CD4-positive, alpha-beta T cell (primary cell): ENCODE data around the gene VPS13D. TPM values are rescaled to one million over a fixed set of nuclear protein-coding genes. Genes with fewer than 3 reads are reported as not detected.

Source experiments
- ATAC-seq: fragments of 200-7000 bp; cut with Tn5 transposase; one replicate; pipeline ENCODE4 v1.10.0; 2022; ENCODE audit warnings: mild to moderate bottlenecking; ENCODE audit not compliant: poor library complexity
- CTCF ChIA-PET: fragments of 350-600 bp; sonication (Branson Sonifier 250); formaldehyde crosslinking; loops from one replicate; lab custom pipeline; 2021; ENCODE audit warnings: antibody characterized with exemption, inconsistent platforms; lab: Charles Lee
- POLR2A ChIA-PET: fragments of 350-600 bp; sonication (Branson Sonifier 250); formaldehyde crosslinking; loops from one replicate; lab custom pipeline; 2021; ENCODE audit warnings: antibody characterized with exemption, inconsistent platforms; lab: Charles Lee
- DNase-seq, 14 experiments: peaks; one replicate each; pipeline ENCODE4 v3.0.0-alpha.2; 2013 to 2020; ENCODE audit warnings: mixed read lengths in 2 of 14
- H3K27ac ChIP-seq, 2 donors: one replicate each; pipeline versions ENCODE4 v1.5.1 to v1.7.0; 2013; ENCODE audit warnings: low read length in 2 of 2, low read depth in 1 of 2, mild to moderate bottlenecking in 1 of 2
- H3K27me3 ChIP-seq, 2 experiments: 1 replicate in 1 of 2; 2 replicates in 1 of 2; pipeline versions ENCODE4 v1.6.1 to v1.7.0; 2013; ENCODE audit warnings: low read length in 2 of 2, control low read depth in 1 of 2, mild to moderate bottlenecking in 1 of 2, moderate library complexity in 1 of 2; ENCODE audit not compliant: insufficient read depth in 2 of 2, control insufficient read depth in 1 of 2
- H3K36me3 ChIP-seq: one replicate; pipeline ENCODE4 v1.6.1; 2013; ENCODE audit warnings: low read length, control low read depth; ENCODE audit not compliant: insufficient read depth
- H3K4me1 ChIP-seq: one replicate; pipeline ENCODE4 v1.6.1; 2013; ENCODE audit warnings: low read length, control low read depth; ENCODE audit not compliant: insufficient read depth
- H3K4me3 ChIP-seq: one replicate; pipeline ENCODE4 v1.5.1; 2013; ENCODE audit warnings: mild to moderate bottlenecking, low read length, moderate library complexity
- H3K9me3 ChIP-seq, 2 experiments: 1 replicate in 1 of 2; 2 replicates in 1 of 2; pipeline versions ENCODE4 v1.6.1 to v1.7.0; 2013; ENCODE audit warnings: low read length in 2 of 2, mild to moderate bottlenecking in 2 of 2, control low read depth in 1 of 2, moderate library complexity in 1 of 2; ENCODE audit not compliant: control insufficient read depth in 1 of 2, insufficient read depth in 1 of 2
- H3K27ac Mint-ChIP-seq: one replicate; pipeline ENCODE4 v1.8.0; 2020; ENCODE audit warnings: mixed read lengths
- H3K27me3 Mint-ChIP-seq: one replicate; pipeline ENCODE4 v1.8.0; 2021; ENCODE audit warnings: mixed read lengths
- H3K36me3 Mint-ChIP-seq: one replicate; pipeline ENCODE4 v1.8.0; 2021; ENCODE audit warnings: low read depth, mixed read lengths
- H3K4me1 Mint-ChIP-seq: one replicate; pipeline ENCODE4 v1.8.0; 2021; ENCODE audit warnings: low read depth, mixed read lengths
- H3K4me3 Mint-ChIP-seq: one replicate; pipeline ENCODE4 v1.8.0; 2020; ENCODE audit warnings: mild to moderate bottlenecking, mixed read lengths
- H3K9me3 Mint-ChIP-seq: one replicate; pipeline ENCODE4 v1.8.0; 2020; ENCODE audit warnings: mixed read lengths
- CTCF ChIP-seq: fragments of 200-600 bp; IDR thresholded peaks from one replicate; pipeline ENCODE4 v1.8.0; 2022; ENCODE audit warnings: antibody characterized with exemption, mild to moderate bottlenecking
- intact Hi-C, 2 experiments: fragments of 100-400 bp; cut with DNase I in 1 of 2; cut with micrococcal nuclease in 1 of 2; formaldehyde crosslinking; loops; one replicate each; pipeline versions ENCODE4 v1.15.1 to v1.9.0; 2023 to 2025; cut with DNase I, micrococcal nuclease
- total RNA-seq, 174 experiments: library from RNA in 2 of 174; stranded (reverse) in 2 of 174; gene quantifications; one replicate each; pipeline ENCODE4 v1.2.3 and lab custom pipeline; 2021 to 2026

The VPS13D gene
- total RNA-seq, 2 experiments from 2014 or later: 63.0 to 67.3 TPM

- ChIA-PET POLR2A (no interaction called here), CTCF (interaction anchor here (1.1 kb wide), 1 partner anchor 131 kb away, joined by 3 read pairs; no protein-coding TSS in a partner anchor)
- H3K27ac Mint-ChIP-seq: no peak overlapping the region
- intact Hi-C loops: no loop called here
- H3K9me3 ChIP-seq: no peaks in the 10 kb centered on the region
- no peaks in the 10 kb centered on the region for H3K9me3 Mint-ChIP-seq
- H3K4me1 ChIP-seq: no peaks in the 10 kb centered on the region
- H3K4me3 Mint-ChIP-seq: no peak overlapping the region
- peaks cover 86% of the 10 kb centered on the region for H3K36me3 Mint-ChIP-seq
- H3K36me3 ChIP-seq: peaks cover 76% of the 10 kb centered on the region
- no peak overlapping the region for H3K27ac ChIP-seq
- no peaks in the 10 kb centered on the region for H3K4me1 Mint-ChIP-seq
- H3K27me3 ChIP-seq: no peaks in the 10 kb centered on the region
- H3K27me3 Mint-ChIP-seq: no peaks in the 10 kb centered on the region
- no peak for TF ChIP-seq CTCF
- ATAC-seq (no peak), DNase-seq (no peak)
- no peak overlapping the region for H3K4me3 ChIP-seq
Measured at GRCh38 chr1:12255913-12256312, 26.1 kb downstream of the VPS13D start.

- ATAC-seq: no peak
- intact Hi-C loops: no loop called here
- peaks cover 93% of the 10 kb centered on the region for H3K36me3 Mint-ChIP-seq
- H3K27ac Mint-ChIP-seq: no peak overlapping the region
- no peak for TF ChIP-seq CTCF
- Histone ChIP-seq H3K9me3 (no peaks in the 10 kb centered on the region), H3K4me3 (no peak overlapping the region), H3K4me1 (no peaks in the 10 kb centered on the region), H3K27ac (no peak overlapping the region), H3K36me3 (peaks cover 82% of the 10 kb centered on the region), H3K27me3 (no peaks in the 10 kb centered on the region)
- no peaks in the 10 kb centered on the region for H3K4me1 Mint-ChIP-seq
- POLR2A ChIA-PET: no interaction called here
- DNase-seq: no peak
- no peaks in the 10 kb centered on the region for H3K27me3 Mint-ChIP-seq
- H3K4me3 Mint-ChIP-seq: no peak overlapping the region
- H3K9me3 Mint-ChIP-seq: no peaks in the 10 kb centered on the region
- CTCF ChIA-PET: no interaction called here
Measured at GRCh38 chr1:12258272-12258671, 28.4 kb downstream of the VPS13D start.

GRCh38 chr1:12269351-12269750 lies 39.5 kb downstream of the VPS13D start:
- no peaks in the 10 kb centered on the region for H3K9me3 Mint-ChIP-seq
- peaks cover 87% of the 10 kb centered on the region for H3K36me3 Mint-ChIP-seq
- Histone ChIP-seq H3K4me1 (no peaks in the 10 kb centered on the region), H3K9me3 (no peaks in the 10 kb centered on the region), H3K27me3 (no peaks in the 10 kb centered on the region), H3K27ac (no peak overlapping the region), H3K36me3 (peaks cover 92% of the 10 kb centered on the region), H3K4me3 (no peak overlapping the region)
- no peak for TF ChIP-seq CTCF
- intact Hi-C loops: no loop called here
- ChIA-PET CTCF (interaction anchor here (0.6 kb wide), 1 partner anchor 23 kb away, joined by 4 read pairs; no protein-coding TSS in a partner anchor), POLR2A (no interaction called here)
- no peak overlapping the region for H3K4me3 Mint-ChIP-seq
- no peak overlapping the region for H3K27ac Mint-ChIP-seq
- no peaks in the 10 kb centered on the region for H3K27me3 Mint-ChIP-seq
- H3K4me1 Mint-ChIP-seq: no peaks in the 10 kb centered on the region
- DNase-seq (no peak), ATAC-seq (no peak)
